Measurements from ENCODE around the gene SUMO4. TPM values are rescaled to one million over a fixed set of nuclear protein-coding genes. Genes with fewer than 3 reads are reported as not detected.
"Not testable (repeated sequence)": the region's sequence is repeated elsewhere in the genome, so short reads cannot be mapped to it uniquely, and the experiment has no call there.

The SUMO4 gene
- total RNA-seq, 1 donor from 2014 or later, result 1.6 TPM

DNA sequence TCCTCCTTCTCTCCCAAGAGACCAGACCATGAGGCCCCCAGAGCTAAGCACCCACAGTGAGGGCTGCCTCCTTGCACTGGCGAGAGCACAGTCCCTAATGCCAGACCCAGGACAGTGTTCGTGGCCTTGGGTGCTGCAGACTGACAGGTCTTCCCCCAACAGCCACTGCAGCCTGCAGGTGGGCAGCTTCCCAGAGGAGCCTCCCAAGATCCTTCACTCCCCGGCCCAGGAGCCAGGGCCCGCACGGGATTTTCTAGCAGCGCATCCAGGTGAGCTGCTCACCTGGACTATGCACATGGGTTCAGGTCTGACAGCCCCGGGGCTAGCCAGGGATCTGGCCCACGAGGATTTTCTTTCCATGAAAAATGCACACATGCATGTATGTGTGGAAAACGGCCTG, 41.7 kb downstream of the SUMO4 start:
- Mint-ChIP-seq H3K4me1 (ENCODE audit: low read depth, unreplicated experiment) (peaks cover 14% of the 10 kb centered on the region), H3K4me3 (ENCODE audit: unreplicated experiment) (no peak overlapping the region), H3K36me3 (ENCODE audit: low read depth, unreplicated experiment) (peaks cover 8% of the 10 kb centered on the region), H3K27ac (ENCODE audit: unreplicated experiment) (no peak overlapping the region), H3K9me3 (ENCODE audit: unreplicated experiment) (peaks cover 17% of the 10 kb centered on the region), H3K27me3 (ENCODE audit: low read depth, unreplicated experiment) (peaks cover 6% of the 10 kb centered on the region)
- DNase-seq (ENCODE audit: low read depth), result no peak
- Histone ChIP-seq H3K4me3 (ENCODE audit: insufficient read depth, low read depth, low read length) (no peak overlapping the region), H3K27me3 (ENCODE audit: insufficient read depth, low read length) (no peaks in the 10 kb centered on the region), H3K4me1 (ENCODE audit: insufficient read depth, low read length) (no peaks in the 10 kb centered on the region), H3K27ac (ENCODE audit: low read depth, low read length) (no peak overlapping the region), H3K4me2 (ENCODE audit: low read length) (no peak overlapping the region), H3K36me3 (ENCODE audit: insufficient read depth, low read length) (no peaks in the 10 kb centered on the region), H3K9me3 (ENCODE audit: insufficient read depth, low read depth, low read length) (no peaks in the 10 kb centered on the region), H4K20me1 (ENCODE audit: insufficient read depth, low read length) (no peaks in the 10 kb centered on the region), H3K9ac (ENCODE audit: low read length) (no peak overlapping the region), H2AFZ (ENCODE audit: low read depth, low read length) (no peak overlapping the region), H3K79me2 (ENCODE audit: insufficient read depth, low read length) (no peaks in the 10 kb centered on the region)
- TF ChIP-seq, protein P1, sequence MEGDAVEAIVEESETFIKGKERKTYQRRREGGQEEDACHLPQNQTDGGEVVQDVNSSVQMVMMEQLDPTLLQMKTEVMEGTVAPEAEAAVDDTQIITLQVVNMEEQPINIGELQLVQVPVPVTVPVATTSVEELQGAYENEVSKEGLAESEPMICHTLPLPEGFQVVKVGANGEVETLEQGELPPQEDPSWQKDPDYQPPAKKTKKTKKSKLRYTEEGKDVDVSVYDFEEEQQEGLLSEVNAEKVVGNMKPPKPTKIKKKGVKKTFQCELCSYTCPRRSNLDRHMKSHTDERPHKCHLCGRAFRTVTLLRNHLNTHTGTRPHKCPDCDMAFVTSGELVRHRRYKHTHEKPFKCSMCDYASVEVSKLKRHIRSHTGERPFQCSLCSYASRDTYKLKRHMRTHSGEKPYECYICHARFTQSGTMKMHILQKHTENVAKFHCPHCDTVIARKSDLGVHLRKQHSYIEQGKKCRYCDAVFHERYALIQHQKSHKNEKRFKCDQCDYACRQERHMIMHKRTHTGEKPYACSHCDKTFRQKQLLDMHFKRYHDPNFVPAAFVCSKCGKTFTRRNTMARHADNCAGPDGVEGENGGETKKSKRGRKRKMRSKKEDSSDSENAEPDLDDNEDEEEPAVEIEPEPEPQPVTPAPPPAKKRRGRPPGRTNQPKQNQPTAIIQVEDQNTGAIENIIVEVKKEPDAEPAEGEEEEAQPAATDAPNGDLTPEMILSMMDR (IDR thresholded peaks at IDR 0.05; ENCODE audit: insufficient read depth, low read depth, low read length), result no peak
- TF ChIP-seq EZH2 (IDR thresholded peaks at IDR 0.05; ENCODE audit: insufficient read depth, low read length), result no peak
- no peak for FAIRE-seq

DNA sequence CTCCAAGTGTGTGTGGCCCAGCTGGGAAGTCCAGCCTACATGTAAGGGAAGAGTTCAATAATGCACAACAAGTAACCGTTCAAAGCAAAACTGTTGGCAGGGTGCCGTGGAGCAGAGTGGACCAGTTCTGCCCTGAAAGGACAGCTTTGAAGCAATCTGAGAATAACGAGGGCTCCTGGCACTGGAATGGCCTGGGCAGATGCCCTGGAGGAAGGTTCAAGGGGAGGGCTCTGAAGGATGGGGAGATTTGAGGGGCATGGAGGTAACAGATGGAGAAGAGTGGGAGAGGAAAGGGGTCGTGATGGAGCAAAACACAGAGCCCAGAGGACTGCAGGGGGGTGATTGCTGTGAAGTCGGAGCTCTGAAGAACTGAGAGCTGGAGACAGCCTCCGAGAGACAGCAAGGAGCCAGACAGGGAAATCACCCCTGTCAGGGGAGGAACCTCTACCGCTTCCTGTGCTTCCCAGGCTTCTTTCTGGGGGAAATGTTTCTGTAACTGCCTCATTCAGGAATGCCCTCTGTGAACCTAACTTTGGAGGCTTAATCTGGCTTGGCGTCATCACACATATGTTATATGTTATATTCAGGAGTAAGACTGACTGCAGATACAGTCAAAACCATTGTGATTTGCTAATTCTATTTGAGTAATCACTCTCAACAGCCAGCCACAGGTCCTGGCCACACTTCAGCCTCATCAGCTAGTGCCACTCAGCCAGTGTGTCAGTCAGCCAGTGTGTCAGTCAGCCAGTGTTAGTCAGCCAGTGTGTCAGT, 43.5 kb downstream of the SUMO4 start:
- peaks cover 8% of the 10 kb centered on the region for H3K36me3 Mint-ChIP-seq (ENCODE audit: low read depth, unreplicated experiment)
- no peak overlapping the region for H2AFZ ChIP-seq (ENCODE audit: low read depth, low read length)
- TF ChIP-seq, protein P1 (IDR thresholded peaks at IDR 0.05; ENCODE audit: insufficient read depth, low read depth, low read length), result no peak
- no peak for TF ChIP-seq EZH2 (IDR thresholded peaks at IDR 0.05; ENCODE audit: insufficient read depth, low read length)
- H3K4me1 Mint-ChIP-seq (ENCODE audit: low read depth, unreplicated experiment), result peaks cover 14% of the 10 kb centered on the region
- no peak overlapping the region for H3K4me3 ChIP-seq (ENCODE audit: insufficient read depth, low read depth, low read length)
- H3K9me3 Mint-ChIP-seq (ENCODE audit: unreplicated experiment), result peaks cover 17% of the 10 kb centered on the region
- no peak for FAIRE-seq
- no peaks in the 10 kb centered on the region for H3K36me3 ChIP-seq (ENCODE audit: insufficient read depth, low read length)
- no peak overlapping the region for H3K27ac ChIP-seq (ENCODE audit: low read depth, low read length)
- no peaks in the 10 kb centered on the region for H3K79me2 ChIP-seq (ENCODE audit: insufficient read depth, low read length)
- no peak overlapping the region for H3K9ac ChIP-seq (ENCODE audit: low read length)
- no peak overlapping the region for H3K4me3 Mint-ChIP-seq (ENCODE audit: unreplicated experiment)
- no peaks in the 10 kb centered on the region for H3K9me3 ChIP-seq (ENCODE audit: insufficient read depth, low read depth, low read length)
- H3K27me3 Mint-ChIP-seq (ENCODE audit: low read depth, unreplicated experiment), result peaks cover 2% of the 10 kb centered on the region
- no peaks in the 10 kb centered on the region for H3K27me3 ChIP-seq (ENCODE audit: insufficient read depth, low read length)
- no peak overlapping the region for H3K27ac Mint-ChIP-seq (ENCODE audit: unreplicated experiment)
- H4K20me1 ChIP-seq (ENCODE audit: insufficient read depth, low read length), result no peaks in the 10 kb centered on the region
- no peak overlapping the region for H3K4me2 ChIP-seq (ENCODE audit: low read length)
- H3K4me1 ChIP-seq (ENCODE audit: insufficient read depth, low read length), result no peaks in the 10 kb centered on the region
- peak; percentile 30 for DNase-seq (ENCODE audit: low read depth)

DNA sequence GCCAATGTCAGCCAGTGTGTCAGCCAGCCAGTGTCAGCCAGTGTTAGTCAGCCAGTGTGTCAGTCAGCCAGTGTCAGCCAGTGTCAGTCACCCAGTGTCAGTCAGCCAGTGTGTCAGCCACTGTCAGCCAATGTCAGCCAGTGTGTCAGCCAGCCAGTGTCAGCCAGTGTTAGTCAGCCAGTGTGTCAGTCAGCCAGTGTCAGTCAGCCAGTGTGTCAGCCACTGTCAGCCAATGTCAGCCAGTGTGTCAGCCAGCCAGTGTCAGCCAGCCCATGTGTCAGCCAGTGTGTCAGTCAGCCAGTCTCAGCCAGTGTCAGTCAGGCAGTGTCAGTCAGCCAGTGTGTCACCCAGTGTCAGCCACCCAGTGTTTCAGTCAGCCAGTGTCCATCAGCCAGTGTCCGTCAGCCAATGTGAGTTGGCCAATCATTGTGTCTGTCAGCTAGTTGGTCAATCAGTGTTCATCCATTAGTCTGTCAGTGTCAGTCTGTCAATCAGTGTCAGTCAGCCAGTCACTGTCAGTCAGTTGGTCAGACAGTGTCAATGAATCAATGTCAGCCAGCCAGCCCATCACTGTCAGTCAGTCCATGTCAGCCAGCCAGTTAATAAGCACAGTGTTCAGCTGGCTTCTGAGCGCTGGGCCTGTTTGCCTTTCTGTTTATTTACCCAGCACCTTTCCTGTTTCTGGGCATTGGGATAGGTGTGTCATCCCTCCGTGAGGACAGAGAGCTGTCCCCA, 44.5 kb downstream of the SUMO4 start:
- not testable (repeated sequence) for H3K27ac Mint-ChIP-seq (ENCODE audit: unreplicated experiment); H3K4me3 ChIP-seq (ENCODE audit: insufficient read depth, low read depth, low read length); FAIRE-seq

More for the DNA sequence above, 44.5 kb downstream of the SUMO4 start:
- H3K4me1 ChIP-seq (ENCODE audit: insufficient read depth, low read length); H3K4me3 Mint-ChIP-seq (ENCODE audit: unreplicated experiment); H3K9me3 ChIP-seq (ENCODE audit: insufficient read depth, low read depth, low read length); H3K79me2 ChIP-seq (ENCODE audit: insufficient read depth, low read length); H3K36me3 Mint-ChIP-seq (ENCODE audit: low read depth, unreplicated experiment); H2AFZ ChIP-seq (ENCODE audit: low read depth, low read length); H3K27ac ChIP-seq (ENCODE audit: low read depth, low read length); H3K27me3 ChIP-seq (ENCODE audit: insufficient read depth, low read length); H3K36me3 ChIP-seq (ENCODE audit: insufficient read depth, low read length); DNase-seq (ENCODE audit: low read depth); H3K27me3 Mint-ChIP-seq (ENCODE audit: low read depth, unreplicated experiment); H3K4me2 ChIP-seq (ENCODE audit: low read length); H4K20me1 ChIP-seq (ENCODE audit: insufficient read depth, low read length); H3K9ac ChIP-seq (ENCODE audit: low read length): not testable (repeated sequence)
- Mint-ChIP-seq H3K4me1 (ENCODE audit: low read depth, unreplicated experiment) (peaks cover 12% of the 10 kb centered on the region), H3K9me3 (ENCODE audit: unreplicated experiment) (peaks cover 17% of the 10 kb centered on the region)

Measured in astrocyte (in vitro differentiated cells and primary cell).